A204.1 (cell line): Measurements from ENCODE around the gene RASGEF1C.
A peak's percentile ranks its signal among the peaks of the same experiment; 100 is the strongest.

Experiments
- FAIRE-seq: peaks from 2 replicates; lab custom pipeline; 2012; peaks lifted over from hg19 to GRCh38; lab: Jason Lieb, UNC

Gene RASGEF1C

GRCh38 chr5:180119031-180119902 is 89.7 kb downstream of the RASGEF1C start:
- FAIRE-seq: no peak

GRCh38 chr5:180118391-180118791 is 90.6 kb downstream of the RASGEF1C start:
- no peak for FAIRE-seq

- no peak for FAIRE-seq
Observed at GRCh38 chr5:180117000-180117725, 91.8 kb downstream of the RASGEF1C start.

GRCh38 chr5:180116077-180116999 is 92.7 kb downstream of the RASGEF1C start:
- no peak for FAIRE-seq

- no peak for FAIRE-seq
Observed at GRCh38 chr5:180115326-180116076, 93.5 kb downstream of the RASGEF1C start.

- no peak for FAIRE-seq
Observed at GRCh38 chr5:180114304-180115003, 94.6 kb downstream of the RASGEF1C start.

- no peak for FAIRE-seq
Observed at GRCh38 chr5:180113660-180114303, 95.2 kb downstream of the RASGEF1C start.

- FAIRE-seq: no peak
Observed at GRCh38 chr5:180112181-180112861, 96.7 kb downstream of the RASGEF1C start.

GRCh38 chr5:180111273-180112002 is 97.6 kb downstream of the RASGEF1C start:
- FAIRE-seq: no peak

- no peak for FAIRE-seq
Observed at GRCh38 chr5:180109920-180110319, 99.1 kb downstream of the RASGEF1C start.

- FAIRE-seq: peak; percentile 41
Observed at GRCh38 chr5:180107005-180107404, 102.0 kb downstream of the RASGEF1C start.

GRCh38 chr5:180105827-180106312 is 103.1 kb downstream of the RASGEF1C start:
- FAIRE-seq: no peak

GRCh38 chr5:180104168-180104530 is 104.9 kb downstream of the RASGEF1C start:
- no peak for FAIRE-seq

- FAIRE-seq: no peak
Observed at GRCh38 chr5:180103487-180104167, 105.4 kb downstream of the RASGEF1C start.

GRCh38 chr5:180102636-180103035 is 106.4 kb downstream of the RASGEF1C start:
- FAIRE-seq: no peak

GRCh38 chr5:180101451-180102105 is 107.4 kb downstream of the RASGEF1C start:
- no peak for FAIRE-seq

- FAIRE-seq: no peak
Observed at GRCh38 chr5:180100621-180101450, 108.2 kb downstream of the RASGEF1C start.
